NB4 (cell line): ENCODE results near the gene OVCA2.

Experiments
- DNase-seq: peaks from one replicate; pipeline ENCODE4 v3.0.0; 2010; ENCODE audit warnings: low read depth
- H3K4me3 ChIP-seq: one replicate; pipeline ENCODE4 v1.5.1; 2011; ENCODE audit warnings: mild to moderate bottlenecking, low read depth, low read length, moderate library complexity
- MYC ChIP-seq: IDR thresholded peaks from 2 replicates; pipeline ENCODE4 v1.6.1; 2011; ENCODE audit warnings: low read depth, low read length
- POLR2A ChIP-seq: IDR thresholded peaks from 2 replicates; pipeline ENCODE4 v1.6.1; 2011; ENCODE audit warnings: mild to moderate bottlenecking; ENCODE audit not compliant: insufficient read length; ENCODE audit errors: extremely low read depth
- TF ChIP-seq, protein P1 (sequence below): IDR thresholded peaks from 2 replicates; pipeline ENCODE4 v1.6.1; 2011; ENCODE audit warnings: low read depth, low read length
- TF ChIP-seq, protein P2 (sequence below): IDR thresholded peaks from one replicate; pipeline ENCODE4 v1.5.1; 2012; ENCODE audit warnings: low read depth, low read length

OVCA2 gene

GRCh38 chr17:2017274-2017941 is 24.4 kb upstream of the OVCA2 start:
- TF ChIP-seq MYC: no peak
- TF ChIP-seq, protein P1, sequence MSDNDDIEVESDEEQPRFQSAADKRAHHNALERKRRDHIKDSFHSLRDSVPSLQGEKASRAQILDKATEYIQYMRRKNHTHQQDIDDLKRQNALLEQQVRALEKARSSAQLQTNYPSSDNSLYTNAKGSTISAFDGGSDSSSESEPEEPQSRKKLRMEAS: no peak
- TF ChIP-seq, protein P2, sequence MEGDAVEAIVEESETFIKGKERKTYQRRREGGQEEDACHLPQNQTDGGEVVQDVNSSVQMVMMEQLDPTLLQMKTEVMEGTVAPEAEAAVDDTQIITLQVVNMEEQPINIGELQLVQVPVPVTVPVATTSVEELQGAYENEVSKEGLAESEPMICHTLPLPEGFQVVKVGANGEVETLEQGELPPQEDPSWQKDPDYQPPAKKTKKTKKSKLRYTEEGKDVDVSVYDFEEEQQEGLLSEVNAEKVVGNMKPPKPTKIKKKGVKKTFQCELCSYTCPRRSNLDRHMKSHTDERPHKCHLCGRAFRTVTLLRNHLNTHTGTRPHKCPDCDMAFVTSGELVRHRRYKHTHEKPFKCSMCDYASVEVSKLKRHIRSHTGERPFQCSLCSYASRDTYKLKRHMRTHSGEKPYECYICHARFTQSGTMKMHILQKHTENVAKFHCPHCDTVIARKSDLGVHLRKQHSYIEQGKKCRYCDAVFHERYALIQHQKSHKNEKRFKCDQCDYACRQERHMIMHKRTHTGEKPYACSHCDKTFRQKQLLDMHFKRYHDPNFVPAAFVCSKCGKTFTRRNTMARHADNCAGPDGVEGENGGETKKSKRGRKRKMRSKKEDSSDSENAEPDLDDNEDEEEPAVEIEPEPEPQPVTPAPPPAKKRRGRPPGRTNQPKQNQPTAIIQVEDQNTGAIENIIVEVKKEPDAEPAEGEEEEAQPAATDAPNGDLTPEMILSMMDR: no peak
- no peak for TF ChIP-seq POLR2A
- no peak for DNase-seq
- H3K4me3 ChIP-seq: no peak overlapping the region

DNA sequence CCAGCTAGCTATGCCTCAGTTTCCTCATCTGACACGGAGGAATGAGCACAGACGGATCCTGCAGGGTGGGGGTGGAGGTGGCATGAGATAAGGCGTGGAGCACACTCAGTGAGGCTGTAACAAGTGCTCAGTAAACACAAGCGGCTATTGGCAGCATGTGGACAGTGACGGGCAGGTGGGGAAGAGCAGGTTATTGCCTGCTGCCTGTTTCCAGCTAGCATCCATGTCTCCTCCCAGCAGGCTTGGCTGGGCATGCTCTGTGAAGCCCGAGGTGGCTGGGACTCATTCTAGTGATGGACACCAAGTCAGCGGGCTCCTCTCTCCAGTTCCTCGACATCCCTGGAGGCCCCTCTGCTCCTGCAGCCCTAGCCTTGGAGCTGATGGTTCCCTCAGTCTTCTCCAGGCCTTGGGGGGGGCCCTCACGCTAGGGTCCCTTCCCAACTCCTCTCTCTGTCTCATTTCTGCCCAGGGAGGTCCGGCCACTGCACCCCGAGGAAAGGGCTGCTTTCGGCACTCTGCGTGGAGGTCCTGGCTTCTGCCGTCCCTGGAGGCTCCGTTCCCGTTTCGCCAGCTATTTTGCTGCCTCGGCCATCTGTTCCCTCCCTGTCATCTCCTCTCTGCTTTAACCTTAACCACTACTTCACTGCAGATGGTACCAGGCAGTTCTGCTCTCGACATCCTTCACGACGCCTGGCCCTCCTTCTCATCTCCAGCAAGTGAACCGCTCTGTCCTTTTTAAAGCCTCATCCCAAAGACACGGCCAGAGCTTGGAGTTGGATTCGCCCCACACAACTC is 22.9 kb upstream of the OVCA2 start:
- no peak overlapping the region for H3K4me3 ChIP-seq
- DNase-seq: no peak
- TF ChIP-seq, protein P2: no peak
- no peak for TF ChIP-seq POLR2A
- TF ChIP-seq, protein P1: no peak
- no peak for TF ChIP-seq MYC

DNA sequence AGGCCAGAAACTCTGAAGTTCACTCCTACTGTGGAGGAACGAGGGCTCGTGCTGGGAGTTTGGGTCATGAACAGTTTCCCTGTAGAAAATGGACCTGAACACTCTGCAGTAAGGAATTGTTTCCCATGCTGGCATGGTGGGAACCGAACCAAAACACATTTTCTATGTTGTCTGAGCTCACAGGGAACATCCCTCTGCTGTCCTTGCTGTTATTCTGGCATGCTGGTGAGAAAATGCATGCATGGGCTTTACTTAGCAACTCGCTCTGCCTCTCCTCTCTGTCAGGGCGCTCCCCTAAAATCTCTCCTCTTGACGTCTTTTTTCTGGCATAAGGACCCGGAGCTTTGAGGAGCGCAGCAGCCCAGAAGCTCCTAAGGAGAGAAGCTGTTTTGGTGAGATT is 22.1 kb upstream of the OVCA2 start:
- TF ChIP-seq POLR2A (no peak), MYC (no peak)
- TF ChIP-seq, protein P1: no peak
- TF ChIP-seq, protein P2: no peak
- no peak for DNase-seq
- no peak overlapping the region for H3K4me3 ChIP-seq

DNA sequence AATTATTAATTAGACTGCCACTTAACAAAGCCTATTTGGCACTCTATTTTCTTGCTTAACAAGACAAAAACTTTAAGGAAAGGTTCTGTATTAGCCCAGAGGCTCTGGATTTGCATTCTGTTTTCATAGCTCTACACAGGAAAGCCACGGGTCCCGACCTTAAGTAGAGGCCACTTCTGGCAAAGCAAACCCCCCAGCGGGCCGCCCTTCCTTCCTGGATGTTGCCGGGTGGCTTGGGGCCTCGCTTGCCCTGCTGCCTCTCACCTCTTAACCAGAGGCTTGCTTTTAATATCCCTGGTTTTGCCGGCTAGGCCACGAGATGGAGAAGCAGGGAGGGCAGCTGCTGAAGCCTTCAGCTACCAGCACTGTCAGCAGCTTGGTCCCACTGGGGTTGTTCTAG is 21.1 kb upstream of the OVCA2 start:
- DNase-seq: no peak
- no peak overlapping the region for H3K4me3 ChIP-seq
- TF ChIP-seq, protein P1: no peak
- no peak for TF ChIP-seq MYC
- TF ChIP-seq, protein P2: no peak
- TF ChIP-seq POLR2A: no peak

GRCh38 chr17:2022647-2023240 is 19.1 kb upstream of the OVCA2 start:
- DNase-seq: no peak
- TF ChIP-seq POLR2A (no peak), MYC (no peak)
- TF ChIP-seq, protein P1: no peak
- TF ChIP-seq, protein P2: no peak
- H3K4me3 ChIP-seq: no peak overlapping the region

DNA sequence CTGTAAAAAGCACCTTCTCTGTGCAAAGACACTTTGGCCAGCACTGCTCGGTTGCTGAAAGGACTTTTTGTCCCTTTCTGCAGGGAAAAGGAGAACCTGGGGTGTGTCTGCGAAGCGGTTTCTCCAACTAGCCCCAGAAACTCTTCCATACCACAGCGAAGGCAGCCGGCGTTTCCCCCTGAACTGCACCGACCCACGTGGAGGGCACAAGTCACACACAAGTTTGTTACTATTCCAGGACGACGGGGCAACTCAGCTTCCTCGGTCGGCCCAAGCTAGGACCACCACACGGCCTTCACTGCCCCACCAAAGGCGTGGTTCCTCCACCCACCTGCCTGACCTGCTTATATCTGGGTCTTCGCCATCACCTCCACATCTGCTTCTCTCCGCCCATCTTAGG is 18.6 kb upstream of the OVCA2 start:
- DNase-seq: no peak
- no peak overlapping the region for H3K4me3 ChIP-seq
- TF ChIP-seq, protein P2: no peak
- TF ChIP-seq, protein P1: no peak
- no peak for TF ChIP-seq POLR2A
